Neural cell (in vitro differentiated cells): ENCODE measurements around the gene ALK. TPM values are rescaled to one million over a fixed set of nuclear protein-coding genes. Genes with fewer than 3 reads are reported as not detected.

ENCODE experiments used
- H2AFZ ChIP-seq: fragments of 200-600, 300-800 bp; sonication (generic), shearing (Covaris generic); 2 replicates; pipeline ENCODE4 v1.6.0; 2014; ENCODE audit warnings: low read depth, mild to moderate bottlenecking, antibody characterized with exemption, low read length, moderate library complexity
- H3F3A ChIP-seq: fragments of 200-600 bp; shearing (Covaris generic); 2 replicates; pipeline ENCODE4 v1.6.1; 2016; ENCODE audit warnings: mild to moderate bottlenecking, moderate library complexity, mixed read lengths, antibody characterized with exemption, low read length; ENCODE audit not compliant: insufficient read depth, poor library complexity, severe bottlenecking
- H3K27ac ChIP-seq: fragments of 200-600, 300-800 bp; sonication (generic), shearing (Covaris generic); 2 replicates; pipeline ENCODE4 v1.5.1; 2014; ENCODE audit warnings: mild to moderate bottlenecking, low read length, moderate library complexity
- H3K27me3 ChIP-seq: fragments of 300-800, 200-600 bp; sonication (generic), shearing (Covaris generic); 2 replicates; pipeline ENCODE4 v1.6.0; 2014; ENCODE audit warnings: mild to moderate bottlenecking, low read depth, low read length, moderate library complexity; ENCODE audit not compliant: insufficient read depth
- H3K36me3 ChIP-seq: fragments of 300-800, 200-600 bp; sonication (generic), shearing (Covaris generic); 2 replicates; pipeline ENCODE4 v1.5.1; 2014; ENCODE audit warnings: mild to moderate bottlenecking, antibody characterized with exemption, low read length, moderate library complexity; ENCODE audit not compliant: insufficient read depth
- H3K4me2 ChIP-seq: fragments of 300-800, 200-600 bp; sonication (generic), shearing (Covaris generic); 2 replicates; pipeline ENCODE4 v1.6.0; 2014; ENCODE audit warnings: mild to moderate bottlenecking, low read length
- H3K4me3 ChIP-seq: fragments of 300-800, 200-600 bp; sonication (generic), shearing (Covaris generic); 2 replicates; pipeline ENCODE4 v1.5.1; 2014; ENCODE audit warnings: mild to moderate bottlenecking, low read length, moderate library complexity
- H3K79me2 ChIP-seq: fragments of 200-600 bp; shearing (Covaris generic); replicated peaks from 2 replicates; pipeline ENCODE4 v1.6.0; 2014; ENCODE audit warnings: mild to moderate bottlenecking, low read length, moderate library complexity; ENCODE audit not compliant: insufficient read depth
- H3K9ac ChIP-seq: fragments of 300-800, 200-600 bp; sonication (generic), shearing (Covaris generic); 2 replicates; pipeline ENCODE4 v1.6.1; 2016; ENCODE audit warnings: mild to moderate bottlenecking, low read length, mixed read lengths
- H3K9me2 ChIP-seq: fragments of 200-600 bp; shearing (Covaris generic); 2 replicates; pipeline ENCODE4 v1.6.1; 2016; ENCODE audit warnings: mild to moderate bottlenecking, low read length, mixed read lengths; ENCODE audit not compliant: insufficient read depth
- H3K9me3 ChIP-seq: fragments of 200-600, 300-800 bp; sonication (generic), shearing (Covaris generic); 2 replicates; pipeline ENCODE4 v1.6.1; 2016; ENCODE audit warnings: mild to moderate bottlenecking, mixed run types, low read length, moderate library complexity, mixed read lengths
- H4K20me1 ChIP-seq: fragments of 200-600 bp; shearing (Covaris generic); 2 replicates; pipeline ENCODE4 v1.6.1; 2016; ENCODE audit warnings: mild to moderate bottlenecking, mixed run types; ENCODE audit not compliant: insufficient read depth
- CTCF ChIP-seq: fragments of 450-650 bp; IDR thresholded peaks from 2 replicates; pipeline ENCODE4 v1.5.1; 2014; ENCODE audit warnings: antibody characterized with exemption, mild to moderate bottlenecking, moderate library complexity; ENCODE audit not compliant: poor library complexity, severe bottlenecking
- EP300 ChIP-seq: fragments of 450-650 bp; conservative IDR thresholded peaks from 2 replicates; pipeline ENCODE4 v1.6.1; 2014; ENCODE audit warnings: antibody characterized with exemption, mild to moderate bottlenecking, moderate library complexity; ENCODE audit not compliant: poor library complexity, severe bottlenecking
- EZH2 ChIP-seq: fragments of 200-600, 300-800 bp; shearing (Covaris generic), sonication (generic); IDR thresholded peaks from 2 replicates; pipeline ENCODE4 v1.6.1; 2014; ENCODE audit warnings: antibody characterized with exemption, low read length, borderline replicate concordance, mild to moderate bottlenecking; ENCODE audit not compliant: insufficient read depth, poor library complexity, severe bottlenecking
- MXI1 ChIP-seq: fragments of 450-650 bp; conservative IDR thresholded peaks from 2 replicates; pipeline ENCODE4 v1.6.1; 2014; ENCODE audit warnings: antibody characterized with exemption, mild to moderate bottlenecking; ENCODE audit not compliant: poor library complexity, severe bottlenecking
- POLR2AphosphoS5 ChIP-seq: IDR thresholded peaks from 2 replicates; pipeline ENCODE4 v1.6.1; 2012
- RAD21 ChIP-seq: fragments of 450-650 bp; conservative IDR thresholded peaks from 2 replicates; pipeline ENCODE4 v1.6.1; 2014; ENCODE audit warnings: antibody characterized with exemption, mild to moderate bottlenecking, moderate library complexity
- REST ChIP-seq: IDR thresholded peaks from 2 replicates; pipeline ENCODE4 v1.6.1; 2012; ENCODE audit warnings: borderline replicate concordance
- SMC3 ChIP-seq: fragments of 450-650 bp; conservative IDR thresholded peaks from 2 replicates; pipeline ENCODE4 v1.6.1; 2014; ENCODE audit warnings: antibody characterized with exemption, mild to moderate bottlenecking, moderate library complexity; ENCODE audit not compliant: poor library complexity
- TAF1 ChIP-seq: IDR thresholded peaks from 2 replicates; pipeline ENCODE4 v1.6.1; 2012; ENCODE audit warnings: low read depth
- polyA plus RNA-seq: library from polyadenylated mRNA; depleted of rRNA; stranded (reverse); fragments of >200 nt; gene quantifications from 2 replicates; pipeline ENCODE4 v1.2.3, GENCODE V29; 2014

Gene ALK
- polyA plus RNA-seq, 1 donor from 2014 or later, result 7.1 TPM

- no peak overlapping the region for H2AFZ ChIP-seq
- no peaks in the 10 kb centered on the region for H3K36me3 ChIP-seq
- H3K79me2 ChIP-seq, result no peaks in the 10 kb centered on the region
- no peaks in the 10 kb centered on the region for H3F3A ChIP-seq
- H3K27me3 ChIP-seq, result no peaks in the 10 kb centered on the region
- H3K27ac ChIP-seq, result no peak overlapping the region
- H3K4me2 ChIP-seq, result no peak overlapping the region
- H3K9me2 ChIP-seq, result no peaks in the 10 kb centered on the region
- H3K4me3 ChIP-seq, result no peak overlapping the region
- H4K20me1 ChIP-seq, result no peaks in the 10 kb centered on the region
- H3K9ac ChIP-seq, result no peak overlapping the region
- H3K9me3 ChIP-seq, result no peaks in the 10 kb centered on the region
- TF ChIP-seq EP300 (no peak), EZH2 (no peak), MXI1 (no peak), REST (no peak), SMC3 (no peak), TAF1 (no peak), POLR2AphosphoS5 (no peak), CTCF (no peak), RAD21 (no peak)
Observed at GRCh38 chr2:29562319-29562718, 359.1 kb downstream of the ALK start.

- TF ChIP-seq CTCF (no peak), RAD21 (no peak)
- Histone ChIP-seq H3K4me3 (no peak overlapping the region), H3K9me3 (no peaks in the 10 kb centered on the region)
Observed at GRCh38 chr2:29561628-29562027, 359.8 kb downstream of the ALK start.

More at GRCh38 chr2:29561628-29562027, 359.8 kb downstream of the ALK start:
- Histone ChIP-seq H3K4me2 (no peak overlapping the region), H4K20me1 (no peaks in the 10 kb centered on the region), H3K27ac (no peak overlapping the region), H3K9ac (no peak overlapping the region), H3F3A (no peaks in the 10 kb centered on the region), H3K79me2 (no peaks in the 10 kb centered on the region), H2AFZ (no peak overlapping the region), H3K27me3 (no peaks in the 10 kb centered on the region), H3K9me2 (no peaks in the 10 kb centered on the region), H3K36me3 (no peaks in the 10 kb centered on the region)
